ENCODE measurements around the gene ETV3.

The ETV3 gene

DNA sequence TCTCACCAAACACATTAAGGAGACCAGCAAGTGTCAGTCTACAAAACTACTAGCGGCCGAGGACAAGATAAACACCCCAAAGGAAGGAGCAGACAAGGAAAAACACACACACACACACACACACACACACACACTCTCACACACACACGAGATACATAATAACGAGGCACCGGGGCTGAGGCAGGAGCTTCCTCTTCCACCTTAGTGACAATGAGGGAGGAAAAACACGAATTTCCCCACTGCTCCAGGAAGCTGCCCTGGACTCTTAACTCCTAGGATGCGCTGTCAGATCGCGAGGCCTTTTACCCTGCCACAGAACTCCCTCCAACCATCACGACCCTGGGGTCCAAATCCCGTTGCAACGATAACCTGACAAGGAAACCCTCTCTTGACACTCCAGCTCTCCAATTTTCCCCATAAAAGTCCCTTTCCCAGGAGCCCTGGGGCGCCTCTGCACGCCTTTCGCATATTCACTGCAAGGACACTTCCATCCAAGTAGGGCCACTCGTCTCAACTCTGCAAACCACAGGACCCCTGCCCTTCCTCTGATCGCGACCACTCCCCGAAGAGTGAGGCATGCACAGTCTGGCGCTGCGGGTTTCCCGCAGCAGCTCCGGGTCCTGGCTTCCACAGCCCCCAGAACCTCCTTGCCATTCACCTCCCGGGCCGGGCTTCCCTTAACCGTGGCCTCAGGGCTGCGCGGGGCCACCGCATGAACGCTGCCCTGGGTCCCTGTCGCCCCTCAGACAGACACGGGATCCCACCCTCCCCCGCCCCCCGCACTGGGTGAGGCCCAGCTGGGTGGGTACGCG, 581 bp downstream of the ETV3 start:
- no peak for DNase-seq

DNA sequence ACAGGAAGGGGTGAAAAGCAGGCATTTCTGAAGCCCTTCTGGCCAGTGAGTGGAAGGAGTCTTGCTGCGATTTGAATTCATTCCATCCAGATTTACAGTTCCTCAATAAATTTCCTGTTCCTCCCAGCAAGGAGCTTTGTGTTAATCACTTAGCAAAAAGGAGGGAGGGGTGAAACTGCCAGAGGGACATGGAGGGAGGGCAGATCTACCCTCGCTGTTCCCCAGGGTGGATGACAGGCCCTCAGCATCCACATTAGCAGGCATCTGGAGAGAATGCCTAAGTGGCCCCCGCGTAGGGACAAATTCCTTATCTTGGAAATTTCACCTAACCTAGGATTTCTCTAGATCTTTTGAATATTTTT, 1.2 kb downstream of the ETV3 start:
- no peak for DNase-seq

DNA sequence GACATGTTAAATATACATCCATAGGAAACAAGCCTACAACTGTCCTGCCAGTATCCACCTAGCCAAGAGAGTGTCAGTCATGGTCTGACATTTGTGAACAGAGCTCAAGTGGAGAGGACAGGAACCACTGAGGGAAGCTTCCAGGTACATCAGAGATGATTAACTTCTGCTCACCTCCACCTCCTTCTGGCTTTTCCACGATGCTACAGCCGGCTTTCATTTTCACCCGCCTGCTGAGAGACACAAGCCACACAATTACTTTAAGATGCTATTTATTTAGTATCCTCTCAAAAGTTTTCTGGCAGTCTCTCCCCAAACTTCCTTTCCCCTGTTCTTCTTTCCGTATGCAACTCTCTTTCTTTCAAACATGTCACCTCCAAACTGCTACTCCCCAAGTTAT, 2.1 kb downstream of the ETV3 start:
- DNase-seq: no peak

DNA sequence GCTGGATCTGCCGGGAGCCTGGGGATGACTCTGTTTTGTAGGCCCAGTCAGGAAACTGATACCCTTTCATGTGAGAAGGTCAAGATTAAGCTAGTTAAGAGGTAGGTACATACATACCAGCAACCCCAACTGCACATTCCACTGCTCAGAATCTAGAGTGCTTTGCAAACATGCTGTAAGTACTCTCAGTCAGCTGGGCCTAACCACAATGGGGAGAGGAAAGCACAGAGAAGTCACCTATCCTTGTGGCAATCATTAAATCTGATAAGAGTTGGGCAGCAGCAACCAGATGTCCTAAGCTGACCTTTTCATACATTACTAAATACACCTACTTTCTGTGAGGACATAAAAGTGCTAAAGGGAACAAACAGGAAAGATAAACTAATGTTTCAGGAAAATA, 2.5 kb downstream of the ETV3 start:
- no peak for DNase-seq

DNA sequence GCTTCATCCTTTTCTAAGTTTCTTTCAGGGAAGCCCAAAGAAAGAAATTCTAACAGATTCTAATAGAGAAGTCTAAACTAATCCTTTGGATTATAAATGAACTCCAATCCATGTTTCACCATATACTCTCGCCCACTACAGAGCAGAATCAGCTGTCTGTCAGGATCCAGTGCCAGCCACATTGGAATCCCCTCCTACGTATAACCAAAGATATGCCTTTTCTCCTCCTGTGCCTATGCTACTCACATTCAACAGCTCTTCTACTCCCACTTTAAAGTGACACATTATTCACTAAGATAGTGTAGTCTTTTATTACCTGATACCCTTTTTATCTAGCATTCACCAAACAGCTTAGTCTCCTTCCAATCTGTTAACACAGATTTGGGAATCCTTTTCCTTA, 3.1 kb downstream of the ETV3 start:
- DNase-seq: no peak

DNA sequence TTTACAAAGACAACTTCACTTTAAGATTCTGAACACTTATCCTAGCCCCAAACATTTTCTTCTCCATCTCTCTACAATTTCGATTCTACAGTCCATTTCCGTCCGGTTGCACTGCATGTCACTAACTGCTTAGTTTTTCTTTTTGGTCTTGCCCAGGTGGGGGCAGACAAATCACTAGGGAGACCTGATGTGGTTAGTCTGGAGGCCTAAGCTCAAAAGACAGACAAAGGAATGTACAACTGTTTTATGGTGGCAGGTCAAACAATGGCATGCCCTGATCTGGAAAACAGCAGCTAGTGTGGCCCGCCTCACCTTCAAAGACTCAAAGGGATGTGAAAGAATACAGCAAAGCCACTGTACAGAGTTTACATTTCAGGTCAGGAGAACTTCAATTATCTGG, 3.8 kb downstream of the ETV3 start:
- no peak for DNase-seq

DNA sequence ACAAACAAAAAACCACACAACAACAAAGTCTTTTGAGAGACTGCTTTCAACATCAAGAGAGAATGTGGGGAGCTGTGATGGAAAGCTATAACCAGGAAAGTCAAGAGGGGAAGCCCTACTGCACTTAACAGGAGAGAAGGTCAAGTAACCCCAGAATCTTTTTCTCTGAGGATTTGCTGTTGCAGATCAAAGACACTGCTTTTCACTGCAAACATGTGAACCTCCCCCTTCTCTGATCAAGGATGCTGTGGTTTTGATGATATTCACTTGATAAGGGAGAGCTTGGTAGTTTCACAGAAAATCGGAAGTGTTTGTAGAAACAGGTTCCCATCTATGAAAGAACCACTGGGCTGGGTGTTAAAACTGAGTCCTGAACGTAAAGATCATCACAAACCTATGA, 4.8 kb downstream of the ETV3 start:
- DNase-seq: no peak

DNA sequence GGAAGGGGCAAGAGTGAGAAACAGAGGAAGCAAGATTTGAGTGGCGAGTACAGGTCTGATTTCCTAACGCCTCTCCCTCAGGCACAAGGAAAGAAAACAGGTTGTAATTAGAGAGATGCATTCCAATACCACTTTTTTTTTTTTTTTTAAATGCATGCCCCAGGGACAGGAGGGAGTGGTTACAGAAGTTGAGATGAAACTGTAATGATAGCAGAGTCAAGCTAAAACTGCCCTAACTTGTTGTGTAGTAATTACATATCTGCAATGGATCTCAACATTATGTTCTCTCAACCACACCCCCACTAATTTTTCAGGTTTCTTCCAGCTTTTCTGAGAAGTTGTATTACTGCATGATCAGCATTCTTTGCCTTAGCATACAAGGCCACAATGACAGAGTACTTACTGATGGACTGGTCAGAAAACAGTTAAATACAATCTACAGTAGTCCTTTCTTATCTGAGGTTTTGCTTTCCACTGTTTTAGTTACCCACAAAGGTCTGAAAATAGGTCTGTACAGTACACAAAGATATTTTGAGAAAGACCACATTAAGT, 5.5 kb downstream of the ETV3 start:
- DNase-seq: no peak

DNA sequence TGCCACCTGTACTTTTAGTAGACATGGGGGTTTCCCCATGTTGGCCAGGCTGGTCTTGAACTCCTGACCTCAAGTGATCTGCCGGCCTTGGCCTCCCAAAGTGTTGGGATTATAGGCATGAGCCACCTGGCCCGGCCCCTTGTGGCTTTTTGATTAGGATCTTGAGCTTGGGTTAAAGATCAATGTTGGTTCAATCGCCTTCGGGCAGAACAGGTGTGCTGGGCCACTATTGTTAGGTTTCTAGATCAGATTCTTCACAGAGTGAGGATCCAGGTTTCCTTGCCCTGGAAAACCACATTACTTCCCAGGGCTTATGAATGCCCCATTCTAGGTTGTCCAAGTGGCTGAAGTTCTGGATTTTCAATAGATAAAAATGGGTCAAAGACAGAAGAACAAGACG, 6.1 kb downstream of the ETV3 start:
- DNase-seq: no peak

DNA sequence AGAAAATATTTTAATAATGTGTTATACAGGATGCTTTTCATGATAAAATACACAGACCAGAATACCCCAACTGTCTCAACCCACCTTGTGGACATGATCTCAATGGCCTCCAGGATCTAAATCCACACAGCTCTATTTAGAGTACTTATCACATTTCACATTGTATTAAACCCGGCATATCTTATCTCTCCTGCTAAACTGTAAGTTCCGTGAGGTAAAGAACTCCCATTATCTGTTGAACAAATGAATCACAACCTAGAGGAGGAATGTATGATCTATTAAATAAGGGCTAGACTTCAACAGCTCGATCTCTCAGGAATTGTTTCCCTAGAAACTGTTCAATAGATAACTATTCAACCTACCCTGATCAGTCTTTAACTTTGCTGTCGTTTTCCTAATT, 6.9 kb downstream of the ETV3 start:
- DNase-seq: no peak

DNA sequence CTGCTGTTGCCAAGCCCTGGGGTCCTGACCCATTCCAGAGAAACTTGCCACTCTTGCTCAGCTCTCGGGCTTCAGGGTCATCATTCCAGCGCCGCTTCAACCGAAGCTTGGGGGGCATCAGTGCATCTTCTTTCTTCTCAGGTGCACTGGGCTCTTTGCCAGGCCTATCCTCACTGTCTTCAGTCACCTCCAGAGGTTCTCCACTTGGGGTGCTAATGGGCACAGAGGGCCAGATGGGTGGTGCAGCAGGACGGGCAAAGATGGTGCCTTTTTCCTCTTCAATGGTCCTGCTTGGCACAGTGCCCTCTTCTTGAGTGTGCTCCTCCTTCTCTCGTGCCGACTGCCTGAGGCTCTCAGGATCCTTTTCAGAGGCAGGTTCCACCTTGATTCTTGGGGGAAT, 13.3 kb downstream of the ETV3 start:
- DNase-seq: no peak

DNA sequence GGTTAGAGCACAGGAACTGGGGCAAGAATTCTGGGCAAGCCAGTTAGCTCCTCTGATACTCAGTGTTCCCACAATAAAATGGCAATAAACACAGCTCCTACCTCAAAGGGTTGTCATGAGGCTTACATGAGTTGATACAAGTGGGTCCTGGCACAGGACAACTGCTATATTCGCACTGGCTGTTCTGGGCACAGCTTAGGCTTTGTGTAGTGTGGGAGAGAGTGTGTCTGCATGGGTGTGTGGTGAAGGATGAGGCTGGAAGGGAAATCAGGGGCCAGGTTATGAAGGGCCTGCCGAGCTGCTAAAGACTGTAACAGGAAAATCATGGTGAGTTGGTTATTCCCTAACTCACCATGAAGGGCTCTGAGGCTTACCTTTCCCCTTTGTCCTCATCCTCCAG, 18.7 kb downstream of the ETV3 start:
- DNase-seq: no peak

DNA sequence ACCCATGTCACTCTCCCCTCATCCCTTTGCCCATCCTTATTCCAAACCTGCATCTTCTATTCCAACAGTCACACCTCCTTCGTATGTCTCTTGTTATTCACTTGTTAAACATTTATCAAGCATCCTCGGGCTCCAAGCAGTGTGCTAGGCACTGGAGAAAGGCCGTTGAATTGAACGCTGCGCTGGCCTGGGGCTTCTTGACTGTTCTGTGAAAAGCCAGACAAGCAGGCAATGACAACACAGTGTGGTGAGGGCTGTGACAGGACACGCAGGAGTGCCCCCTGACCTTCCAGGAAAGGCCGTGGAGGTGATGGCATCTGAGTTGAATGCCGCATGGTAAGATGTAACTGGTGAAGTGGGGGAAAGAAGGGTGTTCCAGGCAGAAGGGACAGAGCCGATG, 19.2 kb downstream of the ETV3 start:
- no peak for DNase-seq

DNA sequence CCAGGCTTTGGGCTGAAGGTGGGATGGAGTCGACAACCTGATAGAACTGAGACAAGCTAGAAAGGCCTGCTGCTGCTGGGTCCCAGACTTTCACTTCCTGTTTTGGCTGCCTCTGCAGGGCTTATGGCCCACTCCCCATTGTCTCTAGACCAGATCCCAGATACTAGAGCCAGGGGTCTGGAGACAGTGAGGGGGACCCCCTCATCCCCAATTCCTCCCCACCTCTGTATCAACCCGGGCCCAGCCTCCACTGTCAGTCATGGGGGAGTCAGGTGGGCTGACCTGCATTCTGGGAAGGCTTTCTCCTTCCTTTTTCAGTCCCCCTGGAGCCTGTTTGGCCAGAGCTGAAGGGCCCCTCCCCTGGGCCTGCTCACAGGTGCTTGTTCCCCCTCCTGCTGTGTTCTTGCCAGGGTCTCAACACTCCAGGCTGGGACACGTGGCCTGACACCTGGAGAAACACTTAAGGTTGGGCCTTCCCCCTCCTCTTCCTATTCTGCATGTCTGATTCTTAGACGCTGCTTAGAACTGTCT, 20.6 kb downstream of the ETV3 start:
- no peak for DNase-seq

DNA sequence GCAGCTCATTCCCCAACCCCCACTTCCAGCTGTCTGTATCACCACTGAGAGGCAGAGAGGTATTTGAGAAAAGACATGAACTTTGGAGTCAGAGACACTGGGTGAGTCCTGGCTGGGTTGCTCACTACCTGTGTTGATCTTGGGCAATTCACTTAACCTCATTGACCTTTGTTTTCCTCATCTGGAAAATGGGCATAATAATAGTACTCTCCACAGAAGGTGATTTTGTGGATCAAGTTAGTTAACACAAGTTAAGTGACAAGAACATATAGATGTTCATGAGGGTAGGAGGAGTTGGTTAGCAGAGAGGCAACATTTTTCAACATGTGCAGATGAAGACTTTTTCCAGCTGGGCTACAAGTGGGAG, 21.5 kb downstream of the ETV3 start:
- no peak for DNase-seq

DNA sequence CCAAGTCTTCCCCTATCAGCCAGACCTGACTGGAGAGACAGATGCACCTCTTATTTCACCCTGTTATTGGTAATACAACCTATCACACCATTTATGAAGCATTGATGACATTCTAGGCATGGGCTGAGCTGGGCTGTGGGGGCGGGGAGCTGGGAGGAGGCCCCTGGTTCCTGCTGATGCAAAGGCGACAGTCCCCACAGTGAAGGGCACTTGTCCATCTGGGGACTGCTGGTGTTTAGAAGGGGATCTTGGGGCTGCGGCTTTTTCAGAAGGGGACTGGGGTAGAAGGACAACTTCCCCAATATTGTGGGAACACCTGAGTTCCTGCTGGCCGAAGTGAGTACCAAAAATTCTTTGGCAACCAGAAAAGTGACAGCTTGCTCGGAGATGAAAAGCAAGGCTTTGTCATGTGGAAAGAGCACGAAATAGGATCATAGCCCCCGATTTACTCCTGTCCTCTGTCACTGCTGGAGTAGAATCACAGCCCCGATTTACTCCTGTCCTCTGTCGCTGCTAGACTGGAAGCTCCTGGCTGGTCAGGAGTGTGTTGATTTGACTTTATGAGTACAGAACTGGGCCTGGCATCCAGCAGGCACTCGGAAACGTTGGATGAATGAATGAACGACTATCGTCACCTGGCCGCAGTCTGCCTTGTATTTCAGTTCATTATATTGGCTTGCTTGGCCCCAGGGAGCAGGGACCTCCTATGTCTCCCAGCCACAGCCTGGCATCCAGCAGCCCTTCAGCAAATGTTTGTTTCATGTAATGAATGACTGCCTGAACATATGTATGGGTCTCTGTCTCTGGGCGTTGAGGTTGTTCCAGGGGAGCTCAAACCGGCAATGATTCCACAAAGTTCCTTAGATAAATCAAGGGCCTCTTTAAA, 22.1 kb downstream of the ETV3 start:
- DNase-seq: no peak

DNA sequence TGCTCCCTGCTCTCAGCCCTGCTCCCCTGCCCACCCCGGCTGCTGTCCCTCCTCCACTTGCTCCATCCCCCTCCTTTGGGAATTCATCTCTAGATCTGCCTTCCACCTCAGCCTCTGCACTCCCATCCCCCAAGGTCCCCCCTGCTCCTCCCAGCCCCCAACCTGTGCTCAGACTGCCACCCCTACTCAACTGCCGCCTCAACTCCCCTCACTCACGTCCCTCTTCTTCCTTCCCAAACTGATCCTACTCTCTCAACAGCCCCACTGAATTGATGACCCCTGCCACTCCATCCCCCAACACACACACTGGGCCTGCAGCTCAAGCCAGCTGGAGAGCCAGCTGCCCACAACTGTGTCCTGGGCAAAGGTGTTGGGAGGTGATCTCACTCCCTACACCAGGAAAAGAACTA, 22.8 kb downstream of the ETV3 start:
- DNase-seq: no peak

DNA sequence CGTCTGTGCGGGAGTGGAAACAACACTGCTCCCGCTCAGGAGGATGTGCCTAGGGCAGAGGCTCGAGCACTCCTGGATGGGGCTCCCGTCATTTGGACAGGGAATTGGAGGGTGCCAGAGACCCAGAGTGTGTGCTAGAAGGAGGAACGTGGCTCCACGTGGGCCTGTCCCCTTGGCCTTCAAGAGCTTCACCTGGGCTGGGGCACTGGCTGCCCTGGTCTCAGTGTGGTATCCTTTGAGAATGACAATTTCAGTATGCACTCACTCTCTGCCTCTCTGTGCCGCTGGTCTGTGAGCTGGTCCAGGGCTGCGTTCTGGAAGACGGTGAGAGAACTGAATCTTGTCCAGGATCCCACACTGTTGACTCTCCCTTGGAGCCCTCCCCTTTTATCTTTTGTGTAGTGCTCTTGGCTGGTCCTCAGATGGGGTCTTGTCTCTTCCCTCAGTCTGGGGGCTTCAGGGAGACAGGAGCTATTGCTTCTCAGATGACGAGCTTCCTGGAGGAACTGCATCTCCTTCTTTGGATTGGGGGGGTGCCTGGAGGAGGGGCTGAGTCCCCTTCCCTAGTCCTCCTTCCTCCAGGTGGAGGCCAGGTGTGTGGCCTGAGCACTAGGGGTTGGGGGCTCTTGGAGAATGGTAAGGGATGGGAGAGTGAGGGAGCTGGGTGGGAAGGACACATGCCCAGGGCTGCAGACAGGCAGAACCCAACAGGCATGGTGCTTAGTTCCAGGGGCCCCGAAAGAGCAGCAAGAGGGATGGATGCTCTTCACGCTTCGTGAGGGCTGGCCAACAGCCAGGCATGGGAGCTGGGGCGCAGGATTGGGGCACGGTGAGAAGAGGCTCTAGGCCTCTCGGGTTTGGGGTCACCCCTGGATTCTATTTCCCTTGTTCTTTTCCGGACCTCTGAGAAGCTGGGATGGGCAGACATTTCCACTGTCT, 23.7 kb downstream of the ETV3 start:
- DNase-seq: no peak

DNA sequence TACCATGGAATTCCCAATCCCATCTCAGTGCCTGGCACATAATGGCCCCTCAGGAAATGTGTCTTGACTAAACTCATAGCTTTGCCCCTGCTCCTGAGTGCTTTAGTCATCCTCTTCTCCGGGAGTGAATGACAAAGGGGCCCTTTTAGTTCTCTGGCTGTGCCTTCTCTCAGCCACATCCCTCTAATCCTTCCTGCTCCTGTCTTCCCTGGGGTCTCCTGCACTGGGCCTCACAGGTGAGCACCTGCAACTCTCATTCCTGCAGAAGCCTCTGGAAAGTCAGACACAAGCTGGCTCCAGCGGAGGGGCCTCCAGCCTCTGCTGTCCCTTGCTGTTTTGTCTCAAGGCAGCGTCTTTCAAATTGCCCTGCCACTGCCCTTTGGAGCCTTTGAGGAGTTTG, 24.6 kb downstream of the ETV3 start:
- no peak for DNase-seq

DNA sequence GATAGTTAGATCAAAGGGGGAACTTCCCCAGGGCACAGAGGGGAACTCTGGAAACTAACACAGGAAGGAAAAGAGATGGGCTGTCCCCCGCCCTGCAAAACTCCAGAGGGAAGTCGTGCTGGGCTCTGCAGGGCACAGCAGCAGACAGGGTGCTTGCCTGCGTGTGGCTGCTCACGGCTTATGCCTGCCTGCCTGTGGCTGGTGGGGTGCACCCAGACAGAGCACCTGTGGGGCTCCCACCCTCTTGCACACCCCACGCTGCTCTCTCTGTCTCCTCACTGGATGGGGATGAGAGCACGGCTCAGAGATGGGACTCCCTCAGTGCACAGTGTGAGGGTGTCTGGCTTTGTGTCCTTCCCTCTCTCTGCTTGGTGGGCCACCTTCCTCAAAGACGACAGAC, 25.1 kb downstream of the ETV3 start:
- DNase-seq: no peak

DNA sequence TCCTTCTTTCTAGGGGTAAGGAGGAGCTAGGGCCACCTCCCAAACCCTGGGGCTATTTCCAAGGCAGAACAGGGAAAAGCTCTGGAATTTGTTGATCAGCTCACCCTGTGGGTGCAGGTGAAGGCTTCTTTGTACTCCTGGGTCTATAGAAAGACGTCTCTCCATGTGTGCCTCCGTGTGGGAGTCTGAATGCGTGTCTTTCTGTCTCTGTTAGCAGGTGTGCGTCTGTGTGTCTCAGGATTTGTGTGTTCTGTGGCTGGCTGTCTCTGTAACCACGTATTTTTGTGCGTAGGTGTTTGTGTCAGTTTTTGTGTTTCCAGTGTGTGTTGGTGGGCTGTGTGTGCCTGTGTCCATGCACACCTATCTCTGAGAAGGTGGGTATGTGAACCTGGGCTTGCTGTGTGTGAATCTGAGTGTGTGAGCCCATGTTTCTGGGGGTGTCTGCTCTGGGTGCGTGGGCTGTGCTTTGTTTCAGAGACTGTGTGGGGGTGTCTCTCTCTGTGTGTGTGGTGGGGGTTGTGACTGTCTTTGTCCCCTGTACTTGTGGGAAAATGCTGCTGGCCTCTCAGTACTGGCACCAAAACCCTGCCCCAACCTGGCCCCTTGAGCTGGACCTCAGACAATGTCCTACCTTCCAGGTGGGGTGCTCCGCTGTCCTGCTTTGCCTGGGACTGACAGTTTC, 25.9 kb downstream of the ETV3 start:
- no peak for DNase-seq

All from NCI-H1694 (cell line).